ENCODE data around the gene HGS.
"Not testable (repeated sequence)": the region's sequence is repeated elsewhere in the genome, so short reads cannot be mapped to it uniquely, and the experiment has no call there.

Gene HGS

DNA sequence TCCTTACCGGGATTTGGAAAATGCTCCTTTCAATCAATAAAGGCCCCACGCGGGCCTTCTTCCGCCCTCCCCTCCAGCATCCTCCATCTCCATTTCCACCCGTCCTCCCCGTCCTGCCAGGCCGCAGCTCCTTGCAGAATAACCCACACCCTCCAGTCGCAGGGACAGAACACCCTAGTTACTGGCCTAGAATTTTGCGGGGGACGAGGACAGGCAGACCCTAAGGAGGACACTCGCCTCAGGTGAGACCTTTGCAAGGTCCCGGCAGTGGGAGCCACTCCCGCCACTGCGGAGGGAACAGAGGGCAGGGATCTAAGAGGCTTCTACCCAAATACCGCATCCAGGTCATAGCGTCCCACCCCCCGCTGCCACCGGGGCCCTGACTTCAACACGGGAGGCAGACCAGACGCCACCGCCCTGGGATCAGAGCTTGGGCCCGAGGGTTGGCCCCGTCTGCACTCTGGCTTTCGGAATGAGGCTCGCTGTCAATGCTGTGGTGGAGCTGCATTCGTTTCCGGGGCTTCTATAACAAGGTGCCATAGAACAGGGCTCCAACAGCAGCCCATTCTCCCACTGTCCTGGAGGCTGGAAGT lies 55.1 kb downstream of the HGS start:
- ChIA-PET CTCF (no interaction called here), POLR2A (interaction anchor here (0.9 to 1.3 kb wide), 2 partner anchors 128 to 131 kb away, joined by 3 to 4 read pairs; no protein-coding TSS in a partner anchor)
- DNase-seq (ENCODE audit: extremely low spot score): no peak
- TF ChIP-seq FOXM1 (IDR thresholded peaks at IDR 0.05; ENCODE audit: borderline replicate concordance) (no peak), NFRKB (IDR thresholded peaks at IDR 0.05) (no peak), FOXK2 (IDR thresholded peaks at IDR 0.05) (no peak), FOXA1 (IDR thresholded peaks at IDR 0.05) (no peak), SUZ12 (IDR thresholded peaks at IDR 0.05) (no peak), L3MBTL2 (conservative IDR thresholded peaks at IDR 0.05) (no peak), ARNT (IDR thresholded peaks at IDR 0.05) (no peak), TARDBP (IDR thresholded peaks at IDR 0.05) (no peak), ELF4 (IDR thresholded peaks at IDR 0.05) (no peak), CTBP1 (IDR thresholded peaks at IDR 0.05; ENCODE audit: borderline replicate concordance) (no peak), LEF1 (IDR thresholded peaks at IDR 0.05; ENCODE audit: borderline replicate concordance) (no peak), ZNF384 (IDR thresholded peaks at IDR 0.05) (no peak)
- TF ChIP-seq, protein P1, sequence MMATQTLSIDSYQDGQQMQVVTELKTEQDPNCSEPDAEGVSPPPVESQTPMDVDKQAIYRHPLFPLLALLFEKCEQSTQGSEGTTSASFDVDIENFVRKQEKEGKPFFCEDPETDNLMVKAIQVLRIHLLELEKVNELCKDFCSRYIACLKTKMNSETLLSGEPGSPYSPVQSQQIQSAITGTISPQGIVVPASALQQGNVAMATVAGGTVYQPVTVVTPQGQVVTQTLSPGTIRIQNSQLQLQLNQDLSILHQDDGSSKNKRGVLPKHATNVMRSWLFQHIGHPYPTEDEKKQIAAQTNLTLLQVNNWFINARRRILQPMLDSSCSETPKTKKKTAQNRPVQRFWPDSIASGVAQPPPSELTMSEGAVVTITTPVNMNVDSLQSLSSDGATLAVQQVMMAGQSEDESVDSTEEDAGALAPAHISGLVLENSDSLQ (IDR thresholded peaks at IDR 0.05): no peak

DNA sequence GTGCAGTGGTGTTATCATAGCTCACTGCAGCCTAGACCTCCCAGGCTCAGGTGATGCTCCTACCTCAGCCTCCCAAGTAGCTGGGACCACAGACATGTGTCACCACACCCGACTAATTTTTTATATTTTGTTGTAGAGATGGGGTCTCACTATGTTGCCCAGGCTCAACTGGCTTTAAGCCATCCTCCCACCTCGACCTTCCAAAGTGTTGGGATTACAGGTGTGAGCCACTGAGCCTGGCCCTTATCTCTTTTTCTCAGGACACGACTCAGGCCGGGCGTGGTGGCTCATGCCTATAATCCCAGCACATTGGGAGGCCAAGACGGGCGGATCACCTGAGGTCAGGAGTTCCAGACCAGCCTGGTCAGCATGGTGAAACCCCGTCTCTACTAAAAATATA lies 55.8 kb downstream of the HGS start:
- POLR2A ChIA-PET; DNase-seq (ENCODE audit: extremely low spot score); CTCF ChIA-PET: not testable (repeated sequence)

GRCh38 chr17:81740395-81740961 lies 56.7 kb downstream of the HGS start:
- no peak for TF ChIP-seq SUZ12 (IDR thresholded peaks at IDR 0.05)
- TF ChIP-seq LEF1 (IDR thresholded peaks at IDR 0.05; ENCODE audit: borderline replicate concordance): no peak
- TF ChIP-seq FOXK2 (IDR thresholded peaks at IDR 0.05): no peak
- no peak for TF ChIP-seq L3MBTL2 (conservative IDR thresholded peaks at IDR 0.05)
- no peak for TF ChIP-seq SP1 (IDR thresholded peaks at IDR 0.05)
- TF ChIP-seq CTBP1 (IDR thresholded peaks at IDR 0.05; ENCODE audit: borderline replicate concordance): no peak
- no peak for TF ChIP-seq ELF4 (IDR thresholded peaks at IDR 0.05)
- no peak for TF ChIP-seq TARDBP (IDR thresholded peaks at IDR 0.05)
- TF ChIP-seq NFRKB (IDR thresholded peaks at IDR 0.05): no peak
- no peak for TF ChIP-seq FOXM1 (IDR thresholded peaks at IDR 0.05; ENCODE audit: borderline replicate concordance)
- TF ChIP-seq ARNT (IDR thresholded peaks at IDR 0.05): no peak
- TF ChIP-seq, protein P1 (IDR thresholded peaks at IDR 0.05): no peak
- TF ChIP-seq FOXA1 (IDR thresholded peaks at IDR 0.05): no peak
- TF ChIP-seq HDGF (IDR thresholded peaks at IDR 0.05; ENCODE audit: borderline replicate concordance): no peak
- ChIA-PET CTCF (no interaction called here), POLR2A (interaction anchor here (1.0 kb wide), 1 partner anchor 93 kb away, joined by 3 read pairs; no protein-coding TSS in a partner anchor)
- no peak for DNase-seq (ENCODE audit: extremely low spot score)

- CTCF ChIA-PET: no interaction called here
- TF ChIP-seq LEF1 (IDR thresholded peaks at IDR 0.05; ENCODE audit: borderline replicate concordance) (no peak), CTBP1 (IDR thresholded peaks at IDR 0.05; ENCODE audit: borderline replicate concordance) (no peak), FOXA1 (IDR thresholded peaks at IDR 0.05) (no peak), SP1 (IDR thresholded peaks at IDR 0.05) (no peak), ARNT (IDR thresholded peaks at IDR 0.05) (no peak)
- DNase-seq (ENCODE audit: extremely low spot score): no peak
- POLR2A ChIA-PET: interaction anchor here (1.0 kb wide), 1 partner anchor 93 kb away, joined by 3 read pairs; no protein-coding TSS in a partner anchor
These were observed 57.3 kb downstream of the HGS start for GRCh38 chr17:81741049-81741593.

DNA sequence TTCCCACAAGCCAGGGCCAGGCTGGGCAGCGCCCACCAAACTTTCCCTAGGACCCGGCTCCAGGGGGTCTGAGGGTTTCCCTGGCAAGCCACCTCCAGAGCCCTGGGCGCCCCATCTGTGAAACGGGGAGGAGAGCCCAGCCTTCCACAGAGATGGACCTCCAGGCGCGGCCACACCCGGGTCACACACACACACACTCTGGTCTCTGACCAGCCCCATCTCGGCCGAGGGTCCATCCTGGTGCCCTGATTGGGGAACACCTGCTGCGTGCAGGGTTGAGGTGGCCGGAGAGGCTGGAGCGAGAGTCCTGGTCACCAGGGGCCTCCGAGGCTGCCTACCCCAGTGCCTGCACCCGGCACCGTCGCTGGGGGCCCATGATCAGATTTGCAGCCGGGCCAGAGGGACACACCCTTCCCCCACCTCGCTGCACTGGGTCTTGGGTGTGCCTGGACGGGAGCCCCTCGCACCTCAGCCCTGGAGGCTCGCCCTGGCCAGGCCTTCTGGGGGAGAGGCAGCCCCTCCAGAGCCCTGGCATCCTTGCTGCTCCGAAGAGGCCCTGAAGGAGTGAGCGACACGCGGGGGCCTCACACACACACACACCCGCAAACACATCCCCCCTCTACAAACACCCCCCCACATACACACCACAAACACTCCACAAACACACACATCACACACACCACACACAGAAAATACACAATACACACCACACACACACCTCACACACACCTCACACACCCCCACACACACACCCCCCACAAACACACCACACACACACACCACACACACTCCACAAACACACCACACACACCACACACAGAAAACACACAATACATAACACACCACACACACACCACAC lies 58.0 kb downstream of the HGS start:
- POLR2A ChIA-PET: interaction anchor here (1.0 kb wide), 1 partner anchor 92 kb away, joined by 3 read pairs; no protein-coding TSS in a partner anchor
- TF ChIP-seq FOXA1 (IDR thresholded peaks at IDR 0.05) (no peak), FOXK2 (IDR thresholded peaks at IDR 0.05) (no peak), ELF4 (IDR thresholded peaks at IDR 0.05) (no peak), L3MBTL2 (conservative IDR thresholded peaks at IDR 0.05) (no peak), ZNF384 (IDR thresholded peaks at IDR 0.05) (no peak), FOXM1 (IDR thresholded peaks at IDR 0.05; ENCODE audit: borderline replicate concordance) (no peak), ARNT (IDR thresholded peaks at IDR 0.05) (no peak), CTBP1 (IDR thresholded peaks at IDR 0.05; ENCODE audit: borderline replicate concordance) (no peak), LEF1 (IDR thresholded peaks at IDR 0.05; ENCODE audit: borderline replicate concordance) (no peak), TARDBP (IDR thresholded peaks at IDR 0.05) (no peak), SUZ12 (IDR thresholded peaks at IDR 0.05) (no peak), NFRKB (IDR thresholded peaks at IDR 0.05) (no peak), BHLHE40 (IDR thresholded peaks at IDR 0.05; ENCODE audit: borderline replicate concordance) (no peak), HDGF (IDR thresholded peaks at IDR 0.05; ENCODE audit: borderline replicate concordance) (no peak), SP1 (IDR thresholded peaks at IDR 0.05) (no peak)
- TF ChIP-seq, protein P1 (IDR thresholded peaks at IDR 0.05): no peak
- no peak for DNase-seq (ENCODE audit: extremely low spot score)
- CTCF ChIA-PET: no interaction called here
